Measurements from ENCODE around the gene NAT9. TPM values are rescaled to one million over a fixed set of nuclear protein-coding genes. Genes with fewer than 3 reads are reported as not detected.

Gene NAT9
- total RNA-seq, 1 donor: 32.0 TPM

- no peak overlapping the region for H3K4me3 ChIP-seq (ENCODE audit: low read depth, low read length)
- no peak for TF ChIP-seq CTCF (IDR thresholded peaks at IDR 0.05; ENCODE audit: insufficient read depth, low read depth, low read length)
- no peak for DNase-seq (ENCODE audit: low read depth)
These were observed 10.4 kb upstream of the NAT9 start for GRCh38 chr17:74786431-74787055.

GRCh38 chr17:74785981-74786360 is 9.8 kb upstream of the NAT9 start:
- no peak for TF ChIP-seq CTCF (IDR thresholded peaks at IDR 0.05; ENCODE audit: insufficient read depth, low read depth, low read length)
- DNase-seq (ENCODE audit: low read depth): no peak
- no peak overlapping the region for H3K4me3 ChIP-seq (ENCODE audit: low read depth, low read length)

GRCh38 chr17:74785096-74785980 is 9.2 kb upstream of the NAT9 start:
- TF ChIP-seq CTCF (IDR thresholded peaks at IDR 0.05; ENCODE audit: insufficient read depth, low read depth, low read length): peak; percentile 23
- H3K4me3 ChIP-seq (ENCODE audit: low read depth, low read length): no peak overlapping the region
- DNase-seq (ENCODE audit: low read depth): no peak

- no peak overlapping the region for H3K4me3 ChIP-seq (ENCODE audit: low read depth, low read length)
- no peak for TF ChIP-seq CTCF (IDR thresholded peaks at IDR 0.05; ENCODE audit: insufficient read depth, low read depth, low read length)
- no peak for DNase-seq (ENCODE audit: low read depth)
These were observed 8.1 kb upstream of the NAT9 start for GRCh38 chr17:74784125-74784810.

GRCh38 chr17:74782571-74782970 is 6.4 kb upstream of the NAT9 start:
- no peak overlapping the region for H3K4me3 ChIP-seq (ENCODE audit: low read depth, low read length)
- TF ChIP-seq CTCF (IDR thresholded peaks at IDR 0.05; ENCODE audit: insufficient read depth, low read depth, low read length): no peak
- DNase-seq (ENCODE audit: low read depth): no peak

- H3K4me3 ChIP-seq (ENCODE audit: low read depth, low read length): no peak overlapping the region
- DNase-seq (ENCODE audit: low read depth): no peak
- TF ChIP-seq CTCF (IDR thresholded peaks at IDR 0.05; ENCODE audit: insufficient read depth, low read depth, low read length): peak; percentile 40
These were observed 4.5 kb upstream of the NAT9 start for GRCh38 chr17:74780443-74781238.
